ENCODE results near the gene POU2F3. TPM values are rescaled to one million over a fixed set of nuclear protein-coding genes. Genes with fewer than 3 reads are reported as not detected.

POU2F3 gene
- total RNA-seq, 1 experiment from 2014 or later, result 2.6 TPM

DNA sequence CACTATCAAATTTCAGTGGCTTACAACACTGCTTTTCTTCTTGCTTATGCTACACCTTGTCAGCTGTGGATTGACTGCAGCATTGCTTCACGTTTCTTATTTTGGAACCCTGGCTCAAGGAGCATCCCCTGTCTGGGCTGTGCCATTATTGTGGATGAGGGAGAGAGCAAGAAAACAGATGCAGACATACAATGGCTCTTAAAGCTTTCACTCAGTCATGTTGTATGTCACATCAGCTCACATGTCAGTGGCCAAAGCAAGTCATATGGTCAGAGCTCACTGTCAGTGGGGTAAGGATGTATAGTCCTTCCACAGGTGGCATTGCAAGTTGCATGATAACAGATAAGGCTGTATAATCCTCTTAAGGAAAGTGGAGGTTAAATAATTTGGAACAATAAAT lies 106.3 kb downstream of the POU2F3 start:
- Mint-ChIP-seq H3K9me3 (ENCODE audit: low read depth, unreplicated experiment) (no peaks in the 10 kb centered on the region), H3K27me3 (ENCODE audit: unreplicated experiment) (no peaks in the 10 kb centered on the region), H3K27ac (ENCODE audit: unreplicated experiment) (no peak overlapping the region), H3K36me3 (ENCODE audit: insufficient read depth, unreplicated experiment) (no peaks in the 10 kb centered on the region), H3K4me3 (ENCODE audit: low read depth, unreplicated experiment) (no peak overlapping the region), H3K4me1 (ENCODE audit: low read depth, unreplicated experiment) (peaks cover 32% of the 10 kb centered on the region)
- DNase-seq, result no peak
- TF ChIP-seq CTCF (IDR thresholded peaks at IDR 0.05; ENCODE audit: unreplicated experiment), result no peak
- no TSS peak for BruUV-seq (replicated peaks)
- CTCF ChIA-PET, result no interaction called here
- intact Hi-C loops (cut with micrococcal nuclease; ENCODE audit: unreplicated experiment), result no loop called here

DNA sequence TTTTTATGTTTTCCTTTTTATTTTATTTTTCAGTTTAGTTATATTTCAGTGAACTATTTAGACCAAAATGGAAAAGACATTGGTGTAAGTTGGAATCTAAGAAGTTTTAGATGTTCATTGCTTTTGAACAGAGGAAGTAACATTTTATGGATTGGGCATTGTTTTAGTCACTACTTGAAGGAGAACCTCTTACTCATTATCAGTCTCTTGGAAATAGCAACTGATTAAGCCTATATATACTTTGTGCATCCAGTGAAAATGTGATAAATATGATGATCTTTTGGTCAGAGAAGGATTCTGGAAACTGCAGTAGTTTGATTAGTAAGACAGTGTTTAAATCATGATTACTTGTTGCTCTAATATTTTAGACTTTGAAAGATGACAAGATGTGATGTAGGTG lies 110.7 kb downstream of the POU2F3 start:
- CTCF ChIA-PET, result no interaction called here

GRCh38 chr11:120352405-120352804 lies 112.5 kb downstream of the POU2F3 start:
- peaks cover 23% of the 10 kb centered on the region for H3K4me1 Mint-ChIP-seq (ENCODE audit: low read depth, unreplicated experiment)
- no peaks in the 10 kb centered on the region for H3K9me3 Mint-ChIP-seq (ENCODE audit: low read depth, unreplicated experiment)
- intact Hi-C loops (cut with micrococcal nuclease; ENCODE audit: unreplicated experiment), result no loop called here
- H3K4me3 Mint-ChIP-seq (ENCODE audit: low read depth, unreplicated experiment), result no peak overlapping the region
- no peak for DNase-seq
- no peak overlapping the region for H3K27ac Mint-ChIP-seq (ENCODE audit: unreplicated experiment)
- H3K36me3 Mint-ChIP-seq (ENCODE audit: insufficient read depth, unreplicated experiment), result no peaks in the 10 kb centered on the region
- BruUV-seq (replicated peaks), result no TSS peak
- CTCF ChIA-PET, result no interaction called here
- no peak for TF ChIP-seq CTCF (IDR thresholded peaks at IDR 0.05; ENCODE audit: unreplicated experiment)
- H3K27me3 Mint-ChIP-seq (ENCODE audit: unreplicated experiment), result no peaks in the 10 kb centered on the region

More for the DNA sequence above, 110.7 kb downstream of the POU2F3 start:
- no peak for DNase-seq
- Mint-ChIP-seq H3K27me3 (ENCODE audit: unreplicated experiment) (no peaks in the 10 kb centered on the region), H3K4me1 (ENCODE audit: low read depth, unreplicated experiment) (peaks cover 22% of the 10 kb centered on the region), H3K36me3 (ENCODE audit: insufficient read depth, unreplicated experiment) (no peaks in the 10 kb centered on the region), H3K4me3 (ENCODE audit: low read depth, unreplicated experiment) (no peak overlapping the region), H3K9me3 (ENCODE audit: low read depth, unreplicated experiment) (no peaks in the 10 kb centered on the region), H3K27ac (ENCODE audit: unreplicated experiment) (no peak overlapping the region)
- no TSS peak for BruUV-seq (replicated peaks)
- no peak for TF ChIP-seq CTCF (IDR thresholded peaks at IDR 0.05; ENCODE audit: unreplicated experiment)
- intact Hi-C loops (cut with micrococcal nuclease; ENCODE audit: unreplicated experiment), result no loop called here

- CTCF ChIA-PET, result no interaction called here
- DNase-seq, result no peak
- no peak for TF ChIP-seq CTCF (IDR thresholded peaks at IDR 0.05; ENCODE audit: unreplicated experiment)
- H3K27ac Mint-ChIP-seq (ENCODE audit: unreplicated experiment), result no peak overlapping the region
- intact Hi-C loops (cut with micrococcal nuclease; ENCODE audit: unreplicated experiment), result no loop called here
- H3K36me3 Mint-ChIP-seq (ENCODE audit: insufficient read depth, unreplicated experiment), result no peaks in the 10 kb centered on the region
- no peaks in the 10 kb centered on the region for H3K27me3 Mint-ChIP-seq (ENCODE audit: unreplicated experiment)
- H3K9me3 Mint-ChIP-seq (ENCODE audit: low read depth, unreplicated experiment), result no peaks in the 10 kb centered on the region
- H3K4me1 Mint-ChIP-seq (ENCODE audit: low read depth, unreplicated experiment), result peaks cover 22% of the 10 kb centered on the region
- BruUV-seq (replicated peaks), result no TSS peak
- no peak overlapping the region for H3K4me3 Mint-ChIP-seq (ENCODE audit: low read depth, unreplicated experiment)
Observed at GRCh38 chr11:120354068-120354467, 114.1 kb downstream of the POU2F3 start.

DNA sequence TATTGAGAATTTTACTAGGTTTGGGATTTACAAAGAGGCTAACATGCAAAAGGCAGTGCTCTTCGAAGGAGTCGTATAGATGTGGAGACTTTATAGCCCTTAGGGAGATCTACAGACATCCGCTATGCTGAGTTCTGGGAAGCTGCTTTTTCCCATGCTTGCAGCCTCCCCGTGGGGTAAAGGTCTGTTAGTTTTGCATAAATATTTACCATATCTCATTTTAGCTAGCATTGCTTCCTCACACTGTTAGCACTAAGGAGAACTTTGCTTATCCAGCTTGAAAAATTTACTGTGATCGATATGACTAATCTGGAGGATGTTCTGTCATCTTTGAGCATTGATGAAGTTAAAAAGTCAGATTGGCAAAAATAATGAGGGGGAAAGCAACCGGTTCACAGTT lies 114.8 kb downstream of the POU2F3 start:
- Mint-ChIP-seq H3K36me3 (ENCODE audit: insufficient read depth, unreplicated experiment) (no peaks in the 10 kb centered on the region), H3K4me1 (ENCODE audit: low read depth, unreplicated experiment) (peaks cover 22% of the 10 kb centered on the region), H3K27me3 (ENCODE audit: unreplicated experiment) (no peaks in the 10 kb centered on the region), H3K4me3 (ENCODE audit: low read depth, unreplicated experiment) (no peak overlapping the region), H3K27ac (ENCODE audit: unreplicated experiment) (no peak overlapping the region), H3K9me3 (ENCODE audit: low read depth, unreplicated experiment) (no peaks in the 10 kb centered on the region)
- intact Hi-C loops (cut with micrococcal nuclease; ENCODE audit: unreplicated experiment), result no loop called here
- BruUV-seq (replicated peaks), result no TSS peak
- no peak for DNase-seq
- no peak for TF ChIP-seq CTCF (IDR thresholded peaks at IDR 0.05; ENCODE audit: unreplicated experiment)
- CTCF ChIA-PET, result no interaction called here

All from Calu3 (cell line).